HG02840 (cell line): ENCODE measurements around the gene USP28.
"Not testable (repeated sequence)": the region's sequence is repeated elsewhere in the genome, so short reads cannot be mapped to it uniquely, and the experiment has no call there.

ENCODE experiments used
- ATAC-seq: cut with Tn5 transposase; IDR thresholded peaks from one replicate; pipeline ENCODE4 v1.9.1; 2021; ENCODE audit warnings: mild to moderate bottlenecking, moderate library complexity, moderate number of reproducible peaks; ENCODE audit not compliant: unreplicated experiment, low FRiP score

Gene USP28

DNA sequence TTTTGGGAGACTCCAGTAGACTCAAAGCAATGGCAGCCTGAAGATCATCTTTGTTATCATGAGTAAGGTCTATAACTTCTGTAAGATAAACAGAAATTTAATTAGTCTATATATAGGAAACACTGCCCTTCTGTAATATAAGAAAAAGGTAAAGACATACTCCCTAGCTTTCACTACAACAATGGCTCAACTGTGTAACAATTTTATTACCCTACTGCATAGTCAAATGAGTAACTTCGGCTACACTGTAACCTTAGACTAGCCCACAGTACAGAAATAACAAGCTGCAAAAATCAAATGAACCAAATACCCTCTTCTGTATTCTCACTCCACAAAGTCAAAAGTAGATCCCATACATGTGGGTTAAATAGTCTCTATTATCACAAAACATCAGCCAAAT lies 33.7 kb downstream of the USP28 start:
- no peak for ATAC-seq

DNA sequence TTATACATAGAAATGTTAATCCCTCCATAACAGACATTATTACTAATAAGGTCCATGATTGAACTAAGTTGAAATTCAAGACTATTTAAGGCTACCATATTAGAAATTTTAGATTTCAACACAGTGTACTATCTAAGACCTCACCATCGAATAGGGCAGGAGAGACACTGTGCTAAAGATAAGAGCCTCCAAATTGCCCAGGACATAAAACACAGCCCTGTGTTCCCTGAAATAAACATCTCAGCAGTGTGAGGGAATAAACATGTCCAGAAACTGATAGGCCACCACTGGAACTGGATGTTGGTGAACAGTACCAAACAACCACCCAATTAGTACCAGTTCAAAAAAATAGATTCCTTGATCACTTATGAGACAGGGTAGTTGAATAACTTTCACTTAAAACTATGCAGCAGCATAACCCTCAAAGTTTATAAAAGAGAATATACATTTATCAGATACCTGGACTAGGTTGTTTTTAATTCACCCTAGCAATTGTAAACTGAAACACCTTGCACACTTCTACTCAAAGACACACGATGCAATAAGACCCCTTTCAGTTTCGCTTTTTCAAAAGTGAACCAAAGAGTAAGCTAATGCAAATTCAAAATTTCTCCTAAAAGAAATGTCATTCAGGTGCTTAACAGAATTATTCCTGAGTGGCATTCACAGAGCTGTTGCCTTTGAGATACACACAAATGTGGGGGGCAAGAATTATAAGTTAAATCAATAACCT lies 34.3 kb downstream of the USP28 start:
- ATAC-seq, result no peak

DNA sequence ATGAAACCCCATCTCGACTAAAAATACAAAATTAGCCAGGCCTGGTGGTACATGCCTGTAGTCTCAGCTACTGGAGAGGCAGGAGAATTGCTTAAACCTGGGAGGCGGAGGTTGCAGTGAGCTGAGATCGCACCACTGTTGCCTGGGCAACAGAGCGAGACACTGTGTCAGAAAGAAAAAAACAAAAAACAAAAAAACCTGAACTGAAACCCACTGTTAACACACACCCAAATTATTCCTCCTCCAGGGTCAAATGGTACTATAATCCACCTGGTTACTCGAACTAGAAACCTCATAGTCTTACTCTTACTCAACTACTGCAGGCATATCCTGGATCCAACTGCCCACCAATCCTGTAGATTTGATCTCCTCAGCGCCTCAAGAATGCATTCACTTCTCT lies 35.5 kb downstream of the USP28 start:
- peak; percentile 83 for ATAC-seq

GRCh38 chr11:113838005-113838404 lies 37.4 kb downstream of the USP28 start:
- ATAC-seq, result no peak

DNA sequence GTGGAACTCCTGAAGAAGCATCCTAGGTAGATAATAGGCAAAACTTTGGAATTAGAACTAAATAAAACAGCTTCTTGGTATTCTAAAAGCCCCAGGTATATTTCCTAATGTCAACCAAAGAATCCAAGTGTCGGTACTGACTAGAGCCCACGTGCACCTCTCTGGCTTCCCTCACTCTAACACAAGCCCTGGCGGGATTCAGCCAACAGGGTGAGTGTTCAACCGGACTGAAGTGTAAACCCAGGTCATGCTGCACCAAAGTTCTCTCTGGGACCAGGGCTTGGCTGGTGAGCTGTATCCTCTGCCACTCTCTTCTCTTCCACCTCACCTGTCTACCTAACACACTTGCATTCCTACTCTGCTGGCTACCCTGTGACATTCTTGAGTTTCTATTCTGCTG lies 40.1 kb downstream of the USP28 start:
- no peak for ATAC-seq

DNA sequence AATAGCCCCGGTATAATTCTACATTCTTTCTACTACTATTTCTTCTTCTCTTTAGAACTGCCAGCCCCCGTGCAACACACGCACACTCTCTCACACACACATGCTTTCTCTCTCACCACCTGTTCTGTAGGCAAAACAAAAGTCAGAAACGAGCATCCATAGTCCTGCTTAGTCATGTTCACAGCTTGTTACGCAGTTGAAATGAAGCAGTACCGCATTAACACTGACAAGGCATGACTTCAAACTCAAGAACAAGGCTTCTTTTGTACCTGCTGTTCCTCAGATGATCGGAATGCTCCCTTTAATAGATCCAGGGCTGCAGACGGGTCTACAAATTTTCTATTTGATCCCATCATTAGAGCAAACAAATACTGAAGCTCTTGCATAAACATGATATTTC lies 42.2 kb downstream of the USP28 start:
- no peak for ATAC-seq

GRCh38 chr11:113831314-113831713 lies 44.1 kb downstream of the USP28 start:
- peak; percentile 78 for ATAC-seq

DNA sequence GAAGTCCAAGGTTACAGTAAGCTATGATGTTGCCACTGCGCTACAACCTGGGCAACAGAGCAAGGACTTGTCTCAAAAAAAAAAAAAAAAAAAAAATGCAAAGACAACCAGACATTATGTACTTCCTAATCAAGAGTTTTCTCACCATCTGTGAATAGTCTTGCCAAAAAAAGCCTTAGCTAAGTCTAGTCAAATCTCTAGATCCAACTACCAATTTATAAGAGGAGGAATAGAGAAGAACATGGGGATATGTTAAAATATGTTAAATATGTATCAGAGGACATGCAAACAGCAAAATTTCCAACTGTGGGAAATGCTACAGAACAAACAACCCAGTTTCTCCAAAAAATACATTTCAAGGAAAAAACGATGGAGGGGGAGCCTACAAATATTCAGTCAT lies 45.6 kb downstream of the USP28 start:
- ATAC-seq, result no peak

- no peak for ATAC-seq
Measured at GRCh38 chr11:113828191-113828590, 47.2 kb downstream of the USP28 start.

- ATAC-seq, result no peak
Measured at GRCh38 chr11:113827477-113827876, 47.9 kb downstream of the USP28 start.

DNA sequence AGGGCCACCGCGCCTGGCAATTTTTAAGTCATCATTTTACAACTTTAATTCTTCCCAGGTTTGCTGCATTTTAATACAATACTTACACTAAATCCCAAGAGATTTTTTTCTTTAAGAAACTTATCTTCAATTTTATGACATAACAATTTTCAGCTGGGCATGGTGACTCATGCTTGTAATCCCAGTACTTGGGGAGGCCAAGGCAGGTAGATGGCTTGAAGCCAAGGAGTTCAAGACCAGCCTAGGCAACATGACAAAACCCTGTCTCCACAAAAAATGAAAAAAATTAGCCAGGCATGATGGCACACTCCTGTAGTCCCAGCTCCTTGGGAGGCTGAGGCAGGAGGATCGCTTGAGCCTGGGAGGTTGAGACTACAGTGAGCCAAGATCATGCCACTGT lies 56.9 kb downstream of the USP28 start:
- no peak for ATAC-seq

DNA sequence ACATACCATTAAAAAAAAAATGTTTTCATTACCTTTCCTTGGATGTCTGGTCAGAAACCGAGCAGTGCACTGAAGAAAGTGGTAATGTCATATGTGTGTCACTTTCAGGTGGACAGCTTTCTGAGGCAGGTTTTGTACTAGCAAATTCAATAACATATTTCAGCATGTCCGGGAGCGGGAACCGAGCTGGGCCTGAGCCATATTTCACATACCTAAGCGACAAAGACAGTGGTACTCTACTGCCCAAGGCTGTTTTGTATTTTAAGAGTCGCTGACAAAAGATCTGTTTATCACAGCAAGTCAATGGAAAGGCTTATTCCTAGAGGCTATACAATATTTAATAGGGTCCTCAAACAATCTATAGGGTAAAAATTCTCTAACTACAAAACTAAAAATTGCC lies 57.7 kb downstream of the USP28 start:
- ATAC-seq, result no peak

DNA sequence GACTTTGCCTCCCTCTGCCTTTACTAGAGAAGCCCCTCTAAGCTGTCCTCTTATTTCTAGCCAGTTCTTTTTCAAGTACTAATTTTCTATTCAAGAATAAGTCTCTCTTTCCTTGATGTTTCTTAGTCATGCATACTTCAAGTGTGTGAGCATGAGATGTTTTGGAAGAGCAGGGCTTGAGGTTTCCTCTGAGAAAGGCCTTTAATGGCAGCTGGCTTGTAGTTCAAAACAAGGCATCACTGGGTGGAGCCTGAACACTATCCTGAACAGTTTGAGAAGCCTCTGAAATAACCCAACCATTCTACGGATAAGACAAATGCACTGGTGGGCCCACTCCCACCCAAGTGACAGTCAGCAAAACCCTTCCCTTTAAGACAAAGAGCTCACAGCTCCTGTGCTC lies 58.2 kb downstream of the USP28 start:
- no peak for ATAC-seq

GRCh38 chr11:113814181-113814580 lies 61.2 kb downstream of the USP28 start:
- no peak for ATAC-seq

- no peak for ATAC-seq
Measured at GRCh38 chr11:113808931-113809330, 66.4 kb downstream of the USP28 start.

GRCh38 chr11:113806406-113806805 lies 69.0 kb downstream of the USP28 start:
- ATAC-seq, result no peak

DNA sequence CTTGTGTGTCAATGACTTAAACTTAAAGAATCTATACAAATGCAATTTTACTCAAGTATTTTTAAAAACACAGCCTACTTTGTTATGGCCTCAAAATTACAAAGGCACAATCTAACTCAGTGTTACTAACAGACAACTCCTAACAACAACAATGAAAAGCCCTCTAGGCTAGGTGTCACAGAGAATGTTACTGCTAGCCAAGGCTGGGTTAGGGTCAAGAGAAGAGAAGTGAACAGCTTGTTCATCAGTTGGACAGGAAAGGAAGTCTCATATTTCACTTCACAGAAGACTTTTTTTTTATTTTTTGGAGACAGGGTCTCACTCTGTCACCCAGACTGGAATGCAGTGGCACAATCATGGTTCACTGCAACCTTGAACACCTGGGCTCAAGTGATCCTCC lies 69.7 kb downstream of the USP28 start:
- ATAC-seq, result no peak

- ATAC-seq, result no peak
Measured at GRCh38 chr11:113802621-113803020, 72.8 kb downstream of the USP28 start.

DNA sequence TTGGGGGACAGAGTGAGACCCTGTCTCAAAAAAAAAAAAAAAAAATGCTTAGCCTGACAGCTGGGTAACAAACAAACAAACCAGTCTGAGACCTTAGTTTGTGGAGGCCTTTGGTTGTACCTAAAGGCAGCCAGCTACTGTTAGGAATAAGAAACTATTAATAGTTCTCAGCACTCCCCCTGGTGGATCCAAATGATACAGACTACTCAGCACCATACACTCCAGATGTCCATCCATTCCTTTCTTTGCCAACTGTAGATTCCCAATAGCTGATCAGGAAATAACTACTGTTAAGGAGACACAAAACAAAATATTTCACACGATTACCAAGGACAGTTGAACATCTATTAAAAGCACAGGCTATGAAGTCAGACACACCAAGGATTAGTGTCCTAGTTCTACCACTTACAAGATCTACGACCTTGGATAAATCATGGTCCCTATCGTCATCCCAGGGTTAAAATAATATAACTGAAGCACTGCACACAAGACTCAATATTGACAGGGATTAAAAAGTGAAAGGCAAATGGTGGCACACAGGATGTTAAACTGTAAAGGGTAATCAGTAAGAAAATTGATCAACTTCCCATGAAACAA lies 78.6 kb downstream of the USP28 start:
- ATAC-seq, result no peak

GRCh38 chr11:113789675-113790320 lies 85.6 kb downstream of the USP28 start:
- ATAC-seq, result no peak

DNA sequence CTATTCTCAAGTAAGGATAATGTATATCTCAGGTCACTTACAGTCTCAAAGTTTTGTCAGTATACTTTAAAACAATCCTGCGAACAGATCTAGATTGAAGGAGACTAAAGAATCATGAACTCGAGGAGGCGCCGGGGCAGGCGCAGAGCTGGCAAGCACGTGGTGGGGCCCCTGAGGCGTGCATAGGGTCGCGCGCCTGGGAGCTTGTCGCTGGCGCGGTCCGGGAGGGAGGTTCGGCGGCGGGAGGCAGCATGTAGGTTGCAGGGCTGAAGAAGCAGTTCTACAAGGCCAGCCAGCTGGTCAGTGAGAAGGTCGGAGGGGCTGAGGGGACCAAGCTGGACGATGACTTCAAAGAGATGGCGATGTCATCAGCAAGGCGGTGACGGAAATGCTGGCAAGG lies 86.4 kb downstream of the USP28 start:
- not testable (repeated sequence) for ATAC-seq

DNA sequence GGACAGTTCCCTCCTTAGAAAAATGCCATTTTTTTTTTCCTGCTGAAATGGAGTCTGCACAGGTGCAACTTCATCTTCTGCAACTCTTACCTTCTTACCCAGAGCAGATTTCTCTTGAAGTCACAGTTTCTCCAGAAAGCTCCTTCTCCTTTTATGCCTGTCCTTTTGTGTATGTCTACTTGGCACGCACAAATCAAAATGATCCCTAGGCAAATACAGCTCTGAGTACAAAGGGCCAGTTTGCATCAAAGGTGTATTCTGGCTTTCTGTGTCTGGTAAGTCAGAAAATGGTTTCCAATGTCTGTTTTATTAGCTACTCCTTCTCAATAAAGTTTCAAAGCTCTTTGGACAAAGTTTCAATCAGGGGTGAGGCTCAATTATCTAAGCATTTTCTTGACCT lies 93.2 kb downstream of the USP28 start:
- no peak for ATAC-seq
